OCI-LY1 (cell line): ENCODE measurements around the gene NCKAP5L.

Source experiments
- H2AFZ ChIP-seq: fragments of 200-600 bp; sonication (generic), shearing (Covaris generic); 2 replicates; pipeline ENCODE4 v1.6.0; 2014; ENCODE audit warnings: antibody characterized with exemption, mild to moderate bottlenecking, low read length
- H3F3A ChIP-seq: fragments of 200-600 bp; sonication (generic), shearing (Covaris generic); 2 replicates; pipeline ENCODE4 v1.6.0; 2014; ENCODE audit warnings: mild to moderate bottlenecking, antibody characterized with exemption, low read length, moderate library complexity; ENCODE audit not compliant: insufficient read depth
- H3K27ac ChIP-seq: fragments of 200-600 bp; sonication (generic); 2 replicates; pipeline ENCODE4 v1.5.1; 2014; ENCODE audit warnings: low read length, mixed run types, mild to moderate bottlenecking, low read depth; ENCODE audit not compliant: poor library complexity, severe bottlenecking
- H3K27me3 ChIP-seq: fragments of 200-600 bp; sonication (generic); 2 replicates; pipeline ENCODE4 v1.6.0; 2014; ENCODE audit warnings: antibody characterized with exemption, mild to moderate bottlenecking, low read length, moderate library complexity; ENCODE audit not compliant: insufficient read depth
- H3K36me3 ChIP-seq: fragments of 200-600 bp; sonication (generic); 2 replicates; pipeline ENCODE4 v1.6.1; 2014; ENCODE audit warnings: mild to moderate bottlenecking, antibody characterized with exemption, low read length, moderate library complexity, mixed read lengths; ENCODE audit not compliant: insufficient read depth
- H3K4me1 ChIP-seq: fragments of 200-600 bp; sonication (generic); 2 replicates; pipeline ENCODE4 v1.5.1; 2014; ENCODE audit warnings: mild to moderate bottlenecking, low read length, moderate library complexity; ENCODE audit not compliant: insufficient read depth, severe bottlenecking
- H3K4me2 ChIP-seq: fragments of 200-600 bp; sonication (generic), shearing (Covaris generic); 2 replicates; pipeline ENCODE4 v1.6.1; 2014; ENCODE audit warnings: low read length
- H3K4me3 ChIP-seq: fragments of 200-600 bp; sonication (generic); 2 replicates; pipeline ENCODE4 v1.5.1; 2014; ENCODE audit warnings: low read length, low read depth, mild to moderate bottlenecking, mixed read lengths; ENCODE audit not compliant: poor library complexity, severe bottlenecking
- H3K79me2 ChIP-seq: fragments of 200-600 bp; shearing (Covaris generic); 2 replicates; pipeline ENCODE4 v1.6.1; 2016; ENCODE audit warnings: mixed run types, low read length, mixed read lengths; ENCODE audit not compliant: insufficient read depth
- H3K9ac ChIP-seq: fragments of 200-600 bp; sonication (generic), shearing (Covaris generic); 2 replicates; pipeline ENCODE4 v1.6.1; 2014; ENCODE audit warnings: mild to moderate bottlenecking, low read length, mixed read lengths
- H3K9me2 ChIP-seq: fragments of 200-600 bp; sonication (generic), shearing (Covaris generic); 2 replicates; pipeline ENCODE4 v1.6.1; 2014; ENCODE audit warnings: low read depth, mild to moderate bottlenecking, low read length, mixed read lengths
- H3K9me3 ChIP-seq: fragments of 200-600 bp; shearing (Covaris generic); 2 replicates; pipeline ENCODE4 v1.6.1; 2014; ENCODE audit warnings: low read length, mixed read lengths
- H4K20me1 ChIP-seq: fragments of 200-600 bp; sonication (generic), shearing (Covaris generic); 2 replicates; pipeline ENCODE4 v1.6.0; 2016; ENCODE audit warnings: mild to moderate bottlenecking, low read length; ENCODE audit not compliant: insufficient read depth
- EZH2 ChIP-seq: fragments of 200-600 bp; sonication (generic), shearing (Covaris generic); IDR thresholded peaks from 2 replicates; pipeline ENCODE4 v1.8.0; 2017; ENCODE audit warnings: borderline replicate concordance, mixed run types, mild to moderate bottlenecking, antibody characterized with exemption, low read length, moderate library complexity, mixed read lengths
- TF ChIP-seq, protein P1 (sequence below): fragments of 200-600 bp; sonication (generic), shearing (Covaris generic); IDR thresholded peaks from 2 replicates; pipeline ENCODE4 v1.5.1; 2017; ENCODE audit warnings: mild to moderate bottlenecking, antibody characterized with exemption, low read length, moderate library complexity, mixed read lengths

Gene NCKAP5L

GRCh38 chr12:49792181-49792970, 35.8 kb downstream of the NCKAP5L start:
- Histone ChIP-seq H4K20me1 (no peaks in the 10 kb centered on the region), H3K9me2 (no peaks in the 10 kb centered on the region), H3F3A (no peaks in the 10 kb centered on the region), H3K4me1 (no peaks in the 10 kb centered on the region), H2AFZ (no peak overlapping the region), H3K4me2 (no peak overlapping the region), H3K9ac (no peak overlapping the region), H3K4me3 (no peak overlapping the region), H3K9me3 (0 out of 2 replicates have a peak, but pooled peaks cover 3% of the 10 kb centered on the region), H3K27ac (no peak overlapping the region), H3K36me3 (peaks cover 1% of the 10 kb centered on the region), H3K27me3 (no peaks in the 10 kb centered on the region), H3K79me2 (no peaks in the 10 kb centered on the region)
- TF ChIP-seq EZH2, result no peak
- TF ChIP-seq, protein P1, sequence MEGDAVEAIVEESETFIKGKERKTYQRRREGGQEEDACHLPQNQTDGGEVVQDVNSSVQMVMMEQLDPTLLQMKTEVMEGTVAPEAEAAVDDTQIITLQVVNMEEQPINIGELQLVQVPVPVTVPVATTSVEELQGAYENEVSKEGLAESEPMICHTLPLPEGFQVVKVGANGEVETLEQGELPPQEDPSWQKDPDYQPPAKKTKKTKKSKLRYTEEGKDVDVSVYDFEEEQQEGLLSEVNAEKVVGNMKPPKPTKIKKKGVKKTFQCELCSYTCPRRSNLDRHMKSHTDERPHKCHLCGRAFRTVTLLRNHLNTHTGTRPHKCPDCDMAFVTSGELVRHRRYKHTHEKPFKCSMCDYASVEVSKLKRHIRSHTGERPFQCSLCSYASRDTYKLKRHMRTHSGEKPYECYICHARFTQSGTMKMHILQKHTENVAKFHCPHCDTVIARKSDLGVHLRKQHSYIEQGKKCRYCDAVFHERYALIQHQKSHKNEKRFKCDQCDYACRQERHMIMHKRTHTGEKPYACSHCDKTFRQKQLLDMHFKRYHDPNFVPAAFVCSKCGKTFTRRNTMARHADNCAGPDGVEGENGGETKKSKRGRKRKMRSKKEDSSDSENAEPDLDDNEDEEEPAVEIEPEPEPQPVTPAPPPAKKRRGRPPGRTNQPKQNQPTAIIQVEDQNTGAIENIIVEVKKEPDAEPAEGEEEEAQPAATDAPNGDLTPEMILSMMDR, result no peak

- Histone ChIP-seq H3K4me3 (no peak overlapping the region), H3K4me1 (no peaks in the 10 kb centered on the region), H3K9me2 (no peaks in the 10 kb centered on the region), H3K27me3 (no peaks in the 10 kb centered on the region), H3K79me2 (no peaks in the 10 kb centered on the region), H3K36me3 (no peaks in the 10 kb centered on the region; the same call in 1 of the 2 replicates), H3K27ac (no peak overlapping the region), H3K9me3 (0 out of 2 replicates have a peak, but pooled peaks cover 3% of the 10 kb centered on the region), H2AFZ (no peak overlapping the region), H3F3A (no peaks in the 10 kb centered on the region), H4K20me1 (no peaks in the 10 kb centered on the region), H3K9ac (no peak overlapping the region), H3K4me2 (no peak overlapping the region)
- TF ChIP-seq, protein P1, result no peak
- no peak for TF ChIP-seq EZH2
These were observed 36.5 kb downstream of the NCKAP5L start for GRCh38 chr12:49791700-49792099.

DNA sequence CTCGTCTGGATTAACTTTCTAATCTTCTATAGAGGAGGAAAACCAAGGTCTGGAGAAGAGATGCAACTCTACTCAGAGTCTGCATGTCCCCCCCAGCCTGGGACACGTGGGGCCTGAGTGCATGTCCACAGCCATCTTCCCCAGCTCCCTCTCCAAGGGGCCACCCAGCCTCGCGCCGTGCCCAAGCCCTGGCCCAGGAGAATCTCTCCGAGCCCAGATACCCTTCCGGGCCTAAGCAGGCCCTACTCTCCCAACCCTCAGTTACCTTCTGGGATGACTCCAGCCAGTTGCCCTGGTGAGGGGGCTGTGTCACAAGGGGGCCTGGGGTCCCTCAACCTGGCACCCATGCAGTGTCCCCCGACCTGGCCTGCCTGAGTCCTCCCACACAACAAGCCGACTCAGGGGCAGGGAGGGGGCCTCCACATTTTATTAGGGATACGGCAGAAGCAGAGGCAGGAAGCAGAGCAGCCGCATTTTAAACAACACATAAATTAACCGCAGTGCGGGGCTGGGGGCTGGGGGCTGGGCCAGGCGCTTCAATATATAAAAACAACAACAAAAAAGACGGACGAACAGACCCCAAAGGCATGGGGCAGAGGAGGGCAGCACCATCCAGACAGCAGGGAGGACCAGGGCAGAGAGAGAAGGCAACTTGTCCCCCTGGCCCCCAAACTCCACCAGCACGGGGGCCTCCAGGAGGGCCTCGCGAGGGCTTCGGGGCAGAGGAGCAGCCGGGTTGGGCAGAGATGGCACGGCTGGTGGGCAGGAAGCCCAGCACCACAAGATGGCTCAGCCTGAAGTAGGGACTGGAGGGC, 37.3 kb downstream of the NCKAP5L start:
- Histone ChIP-seq H3K27me3 (no peaks in the 10 kb centered on the region), H3K4me3 (no peak overlapping the region), H3K9me3 (0 out of 2 replicates have a peak, but pooled peaks cover 3% of the 10 kb centered on the region), H4K20me1 (no peaks in the 10 kb centered on the region), H3K4me2 (no peak overlapping the region), H3K4me1 (no peaks in the 10 kb centered on the region), H3K79me2 (no peaks in the 10 kb centered on the region), H3F3A (no peaks in the 10 kb centered on the region), H3K27ac (no peak overlapping the region), H2AFZ (no peak overlapping the region), H3K9ac (no peak overlapping the region), H3K9me2 (no peaks in the 10 kb centered on the region), H3K36me3 (no peaks in the 10 kb centered on the region; the same call in 1 of the 2 replicates)
- TF ChIP-seq, protein P1, result no peak
- TF ChIP-seq EZH2, result no peak
